Measurements from ENCODE around the gene TLCD4.
"Not testable (repeated sequence)": the region's sequence is repeated elsewhere in the genome, so short reads cannot be mapped to it uniquely, and the experiment has no call there.

Gene TLCD4

DNA sequence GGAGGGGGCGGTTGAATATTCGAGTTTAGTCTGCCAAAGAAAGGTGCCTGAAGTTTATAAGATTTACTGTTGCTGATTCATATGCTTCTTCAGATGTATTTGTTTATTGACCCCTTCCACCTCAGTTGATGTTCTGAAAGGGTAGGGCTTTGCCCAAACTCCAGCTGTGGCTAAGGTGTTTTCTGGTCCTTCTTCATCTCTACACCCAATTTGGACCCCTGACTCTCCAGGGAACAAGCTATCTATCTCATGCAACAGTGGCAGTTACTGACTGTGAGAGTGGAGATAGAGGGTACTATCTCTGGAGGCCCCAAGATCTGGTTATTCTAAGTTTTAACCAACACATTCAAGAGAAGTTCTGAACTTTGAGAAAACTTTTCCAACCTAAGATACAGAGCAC lies 31.8 kb upstream of the TLCD4 start:
- DNase-seq (ENCODE audit: low spot score in 2 of 2): no peak

DNA sequence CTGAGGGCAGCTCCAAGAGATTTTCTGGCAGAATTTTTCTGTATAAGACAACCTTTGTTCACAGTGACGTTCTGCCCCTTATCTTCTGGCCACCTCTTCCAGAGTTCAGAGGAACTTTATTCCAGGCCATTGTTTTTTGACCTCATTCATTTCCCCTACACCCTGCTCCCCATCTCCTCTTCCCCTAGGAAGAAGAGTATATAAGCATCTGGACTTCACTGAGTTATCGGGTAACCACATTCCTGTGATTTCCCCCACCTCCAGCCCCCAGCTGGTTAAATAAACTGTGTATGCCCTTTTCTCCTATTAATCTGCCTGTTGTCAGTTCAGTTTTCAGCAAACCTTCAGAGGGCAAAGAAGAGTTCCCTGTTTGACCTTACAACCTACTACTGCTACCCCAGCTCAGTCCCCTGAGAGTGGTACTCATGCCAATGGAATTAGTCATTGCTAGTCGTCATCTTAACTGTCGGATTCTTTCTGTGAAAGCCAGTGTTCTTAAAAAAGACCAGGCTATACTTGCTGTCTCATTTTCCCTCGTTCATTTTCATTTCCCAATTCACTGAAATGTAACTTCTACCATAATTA lies 30.1 kb upstream of the TLCD4 start:
- Histone ChIP-seq H3K4me1 (peaks cover 3% of the 10 kb centered on the region; the same call in 1 of the 2 replicates), H3K9me3 (no peaks in the 10 kb centered on the region), H3K36me3 (replicated peaks) (no peaks in the 10 kb centered on the region), H3K27me3 (ENCODE audit: low read depth) (no peaks in the 10 kb centered on the region), H3K4me3 (no peak overlapping the region)
- no peak for DNase-seq (ENCODE audit: low spot score in 2 of 2)
- in situ Hi-C loops (cut with MboI; ENCODE audit: low sequenced_read_pairs): no loop called here

More for the DNA sequence above, 31.8 kb upstream of the TLCD4 start:
- no peaks in the 10 kb centered on the region for H3K36me3 ChIP-seq (replicated peaks)
- no peaks in the 10 kb centered on the region for H3K9me3 ChIP-seq
- H3K4me3 ChIP-seq: no peak overlapping the region
- 0 out of 2 replicates have a peak, but pooled peaks cover 2% of the 10 kb centered on the region for H3K27me3 ChIP-seq (ENCODE audit: low read depth)
- peaks cover 3% of the 10 kb centered on the region; the same call in 1 of the 2 replicates for H3K4me1 ChIP-seq
- in situ Hi-C loops (cut with MboI; ENCODE audit: low sequenced_read_pairs): no loop called here

DNA sequence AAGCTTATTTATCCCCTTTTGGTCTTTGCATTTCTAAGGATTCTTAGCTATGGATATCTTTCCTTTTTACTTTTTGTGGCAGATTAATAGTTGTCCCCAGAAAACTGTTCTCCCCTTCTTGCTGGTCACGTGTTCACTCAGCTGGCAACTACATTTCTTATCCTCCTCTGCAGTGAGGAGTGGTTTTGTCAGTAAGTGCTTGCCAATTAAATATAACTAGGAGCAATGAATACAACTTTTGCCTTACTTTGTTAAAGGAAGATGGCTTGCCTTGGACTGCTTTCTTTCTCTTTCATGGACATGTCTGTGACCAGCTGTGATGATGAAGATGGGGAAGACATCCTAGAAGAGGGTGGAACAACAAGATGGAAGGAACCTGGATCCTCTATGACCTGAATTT lies 28.9 kb upstream of the TLCD4 start:
- H3K9me3 ChIP-seq: no peaks in the 10 kb centered on the region
- in situ Hi-C loops (cut with MboI; ENCODE audit: low sequenced_read_pairs): no loop called here
- no peaks in the 10 kb centered on the region for H3K27me3 ChIP-seq (ENCODE audit: low read depth)
- peaks cover 3% of the 10 kb centered on the region; the same call in 1 of the 2 replicates for H3K4me1 ChIP-seq
- H3K36me3 ChIP-seq (replicated peaks): no peaks in the 10 kb centered on the region
- no peak for DNase-seq (ENCODE audit: low spot score in 2 of 2)
- H3K4me3 ChIP-seq: no peak overlapping the region

DNA sequence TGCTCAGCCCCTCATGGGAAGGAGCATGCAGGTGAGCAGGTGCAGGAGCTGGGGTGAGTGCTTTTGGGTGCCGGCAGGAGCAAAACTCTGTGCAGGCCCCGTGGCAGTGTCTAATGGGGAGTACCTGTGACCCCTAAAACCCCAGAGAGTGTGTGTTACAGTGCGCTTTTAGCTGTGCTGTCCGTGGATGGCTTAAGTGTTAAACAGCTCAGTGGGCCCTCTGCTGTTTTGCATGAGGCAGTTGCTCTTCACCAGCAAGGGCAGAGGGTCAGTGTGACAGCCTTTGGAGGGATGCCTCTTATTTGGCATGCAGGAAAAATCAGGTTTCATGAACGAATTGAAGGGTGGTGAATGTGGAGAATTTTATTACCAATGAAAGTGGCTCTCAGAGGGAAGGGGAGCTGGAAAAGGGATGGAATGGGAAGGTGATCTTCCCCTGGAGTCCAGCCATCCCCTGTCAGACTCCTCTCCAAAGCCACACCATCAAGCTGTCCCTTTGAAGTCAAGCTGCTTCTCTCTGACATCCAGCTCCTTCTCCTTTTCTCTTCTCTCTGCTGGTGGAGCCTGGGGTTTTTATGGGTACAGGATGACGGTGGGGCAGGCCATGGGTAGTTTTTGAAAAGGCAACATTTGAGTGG lies 27.4 kb upstream of the TLCD4 start:
- Histone ChIP-seq H3K9me3 (no peaks in the 10 kb centered on the region), H3K4me3 (no peak overlapping the region), H3K4me1 (peaks cover 3% of the 10 kb centered on the region; the same call in 1 of the 2 replicates), H3K36me3 (replicated peaks) (no peaks in the 10 kb centered on the region), H3K27me3 (ENCODE audit: low read depth) (no peaks in the 10 kb centered on the region)
- DNase-seq (ENCODE audit: low spot score in 2 of 2): no peak
- in situ Hi-C loops (cut with MboI; ENCODE audit: low sequenced_read_pairs): no loop called here

DNA sequence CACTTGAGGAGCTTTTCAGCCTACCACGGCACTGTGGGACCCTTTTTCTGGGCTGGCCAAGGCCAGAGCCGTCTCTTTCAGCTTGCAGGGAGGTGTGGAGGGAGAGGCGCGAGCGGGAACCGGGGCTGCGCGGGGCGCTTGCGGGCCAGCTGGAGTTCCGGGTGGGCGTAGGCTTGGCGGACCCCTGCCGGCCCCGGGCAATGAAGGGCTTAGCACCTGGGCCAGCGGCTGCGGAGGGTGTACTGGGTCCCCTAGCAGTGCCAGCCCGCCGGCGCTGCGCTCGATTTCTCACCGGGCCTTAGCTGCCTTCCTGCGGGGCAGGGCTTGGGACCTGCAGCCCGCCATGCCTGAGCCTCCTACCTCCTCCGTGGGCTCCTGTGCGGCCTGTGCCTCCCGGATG lies 25.9 kb upstream of the TLCD4 start:
- in situ Hi-C loops (cut with MboI; ENCODE audit: low sequenced_read_pairs); H3K4me1 ChIP-seq; DNase-seq (ENCODE audit: low spot score in 2 of 2): not testable (repeated sequence)

DNA sequence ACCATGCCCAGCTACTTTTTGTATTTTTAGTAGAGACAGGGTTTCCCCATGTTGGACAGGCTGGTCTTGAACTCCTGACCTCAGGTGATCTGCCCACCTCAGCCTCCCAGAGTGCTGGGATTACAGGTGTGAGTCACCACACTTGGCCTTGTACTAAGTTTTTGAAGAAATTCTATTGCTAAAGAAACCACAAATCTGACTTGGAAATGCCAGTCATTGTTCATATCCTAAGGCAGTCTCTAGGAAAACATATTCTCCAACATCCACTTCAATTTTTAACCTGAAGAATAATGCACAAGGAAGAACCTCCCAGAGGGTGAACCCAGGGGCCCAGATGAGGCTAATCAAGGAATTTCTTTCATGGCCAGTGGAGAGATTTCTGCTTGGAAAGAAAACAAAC lies 24.3 kb upstream of the TLCD4 start:
- DNase-seq (ENCODE audit: low spot score in 2 of 2); H3K9me3 ChIP-seq; in situ Hi-C loops (cut with MboI; ENCODE audit: low sequenced_read_pairs): not testable (repeated sequence)

More for the DNA sequence above, 25.9 kb upstream of the TLCD4 start:
- H3K4me3 ChIP-seq; H3K9me3 ChIP-seq; H3K36me3 ChIP-seq (replicated peaks); H3K27me3 ChIP-seq (ENCODE audit: low read depth): not testable (repeated sequence)

DNA sequence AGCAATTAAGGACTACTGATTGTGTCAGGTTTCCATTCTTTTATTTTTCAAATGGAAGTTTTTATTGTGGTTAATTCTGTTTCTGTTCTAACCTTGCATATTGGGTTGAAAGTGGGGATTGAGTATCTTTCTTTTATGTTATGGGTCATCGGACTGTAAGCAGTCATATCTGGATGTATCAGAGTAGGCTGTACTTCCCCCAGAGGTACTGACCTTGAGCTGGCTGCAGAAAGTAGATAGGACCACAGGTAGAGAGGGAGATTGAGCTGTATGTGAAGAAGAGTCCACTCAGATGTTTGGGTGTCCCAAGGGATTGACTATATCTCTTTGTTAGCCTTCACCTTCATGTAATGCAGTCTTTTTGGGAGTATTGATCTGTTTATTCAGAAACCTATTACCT lies 23.9 kb upstream of the TLCD4 start:
- H3K4me1 ChIP-seq: peaks cover 6% of the 10 kb centered on the region; the same call in 1 of the 2 replicates
- no peaks in the 10 kb centered on the region for H3K27me3 ChIP-seq (ENCODE audit: low read depth)
- H3K36me3 ChIP-seq (replicated peaks): no peaks in the 10 kb centered on the region
- DNase-seq (ENCODE audit: low spot score in 2 of 2): no peak
- no peaks in the 10 kb centered on the region for H3K9me3 ChIP-seq
- in situ Hi-C loops (cut with MboI; ENCODE audit: low sequenced_read_pairs): no loop called here
- H3K4me3 ChIP-seq: no peak overlapping the region

More for the DNA sequence above, 24.3 kb upstream of the TLCD4 start:
- not testable (repeated sequence) for H3K36me3 ChIP-seq (replicated peaks); H3K27me3 ChIP-seq (ENCODE audit: low read depth); H3K4me1 ChIP-seq; H3K4me3 ChIP-seq

DNA sequence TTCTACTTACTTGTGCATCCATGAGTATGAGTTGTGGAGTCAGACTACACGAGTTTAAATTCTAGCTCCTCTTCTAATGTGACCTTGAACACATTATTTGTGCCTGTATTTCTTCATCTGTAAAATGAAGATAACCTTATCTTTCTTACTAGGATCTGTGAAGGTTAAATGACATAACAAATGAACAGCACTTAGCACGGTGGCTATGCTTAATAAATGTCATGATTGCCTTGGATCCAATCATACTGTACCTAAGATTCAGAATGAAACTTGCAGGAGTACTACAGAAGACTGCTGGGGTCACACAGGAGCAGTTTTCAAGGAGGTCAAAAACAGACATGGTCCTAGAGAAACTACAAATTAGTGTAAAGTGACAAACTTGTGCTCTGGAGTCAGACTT lies 22.2 kb upstream of the TLCD4 start:
- H3K4me3 ChIP-seq: no peak overlapping the region
- H3K4me1 ChIP-seq: peaks cover 6% of the 10 kb centered on the region; the same call in 1 of the 2 replicates
- no peaks in the 10 kb centered on the region for H3K27me3 ChIP-seq (ENCODE audit: low read depth)
- no peaks in the 10 kb centered on the region for H3K36me3 ChIP-seq (replicated peaks)
- in situ Hi-C loops (cut with MboI; ENCODE audit: low sequenced_read_pairs): no loop called here
- no peaks in the 10 kb centered on the region for H3K9me3 ChIP-seq
- DNase-seq (ENCODE audit: low spot score in 2 of 2): no peak

DNA sequence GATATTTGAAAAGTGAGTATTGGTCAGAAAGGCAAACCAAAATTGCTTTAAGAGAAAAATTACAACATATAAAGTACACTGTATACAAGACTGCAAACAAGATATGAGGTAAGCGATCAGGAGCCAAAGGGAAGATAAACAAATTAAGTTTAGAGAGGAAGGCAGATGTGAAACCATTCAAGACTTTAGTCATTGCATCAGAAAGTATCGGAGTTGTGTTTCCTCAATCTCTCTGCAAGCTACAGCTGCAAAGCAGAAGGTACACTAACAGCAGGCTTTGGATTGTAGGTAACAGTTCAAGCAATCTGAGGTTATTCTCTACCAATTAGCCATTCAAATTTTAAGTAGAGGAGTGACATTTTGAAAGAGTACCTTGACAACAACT lies 21.3 kb upstream of the TLCD4 start:
- Histone ChIP-seq H3K27me3 (ENCODE audit: low read depth) (no peaks in the 10 kb centered on the region), H3K36me3 (replicated peaks) (no peaks in the 10 kb centered on the region), H3K4me1 (peaks cover 6% of the 10 kb centered on the region; the same call in 1 of the 2 replicates), H3K9me3 (no peaks in the 10 kb centered on the region), H3K4me3 (no peak overlapping the region)
- no peak for DNase-seq (ENCODE audit: low spot score in 2 of 2)
- in situ Hi-C loops (cut with MboI; ENCODE audit: low sequenced_read_pairs): no loop called here

DNA sequence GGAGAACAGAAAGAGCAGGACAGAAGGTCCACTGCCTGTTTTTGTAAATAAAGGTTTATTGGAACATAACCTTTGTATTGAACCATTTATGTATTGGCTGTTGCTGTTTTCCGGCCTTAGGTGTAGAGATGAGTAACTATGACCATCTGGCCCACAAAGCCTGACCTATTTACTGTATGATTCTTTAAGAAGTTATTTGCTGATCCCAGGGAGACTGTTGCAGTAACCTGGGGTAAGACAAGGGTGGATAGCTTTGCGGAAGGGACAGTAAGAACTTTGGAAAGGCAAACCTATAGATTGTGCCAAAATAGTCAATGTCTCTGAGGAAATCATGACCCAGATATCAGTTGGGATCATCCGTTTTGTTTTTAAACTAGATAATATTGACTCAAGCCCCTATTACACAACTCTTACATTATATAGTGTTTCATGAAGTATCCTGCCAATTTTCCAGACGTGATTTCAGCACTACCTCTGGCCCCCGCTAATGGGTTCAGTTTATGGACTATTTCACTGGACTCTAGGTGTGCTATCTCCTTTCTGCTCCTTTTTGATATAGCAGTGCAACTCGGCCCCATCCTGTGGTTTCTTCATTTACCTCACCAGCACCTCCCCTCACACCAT lies 20.8 kb upstream of the TLCD4 start:
- Histone ChIP-seq H3K9me3 (no peaks in the 10 kb centered on the region), H3K4me1 (peaks cover 6% of the 10 kb centered on the region; the same call in 1 of the 2 replicates), H3K27me3 (ENCODE audit: low read depth) (no peaks in the 10 kb centered on the region), H3K36me3 (replicated peaks) (no peaks in the 10 kb centered on the region), H3K4me3 (no peak overlapping the region)
- DNase-seq (ENCODE audit: low spot score in 2 of 2): no peak
- in situ Hi-C loops (cut with MboI; ENCODE audit: low sequenced_read_pairs): no loop called here

DNA sequence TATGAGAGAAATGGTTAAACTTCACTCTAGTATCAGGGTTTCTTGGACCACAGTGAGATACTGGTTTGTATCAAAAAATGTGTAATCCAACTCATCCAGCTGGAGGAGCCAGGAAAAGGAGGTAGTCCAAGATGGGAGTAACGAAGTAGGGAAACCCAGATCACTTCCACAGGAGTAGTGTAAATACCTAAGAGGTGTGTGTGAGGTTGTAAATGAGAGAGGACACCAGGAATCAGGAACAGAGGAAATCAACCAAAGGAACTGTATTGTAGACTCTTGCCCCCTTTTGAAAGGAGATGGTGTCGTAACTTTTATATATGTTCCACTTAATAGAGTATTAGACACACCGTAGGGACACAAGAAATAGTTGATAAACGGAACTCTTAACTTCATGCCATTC lies 19.7 kb upstream of the TLCD4 start:
- in situ Hi-C loops (cut with MboI; ENCODE audit: low sequenced_read_pairs): no loop called here
- Histone ChIP-seq H3K4me3 (no peak overlapping the region), H3K27me3 (ENCODE audit: low read depth) (no peaks in the 10 kb centered on the region; the same call in 1 of the 2 replicates)

DNA sequence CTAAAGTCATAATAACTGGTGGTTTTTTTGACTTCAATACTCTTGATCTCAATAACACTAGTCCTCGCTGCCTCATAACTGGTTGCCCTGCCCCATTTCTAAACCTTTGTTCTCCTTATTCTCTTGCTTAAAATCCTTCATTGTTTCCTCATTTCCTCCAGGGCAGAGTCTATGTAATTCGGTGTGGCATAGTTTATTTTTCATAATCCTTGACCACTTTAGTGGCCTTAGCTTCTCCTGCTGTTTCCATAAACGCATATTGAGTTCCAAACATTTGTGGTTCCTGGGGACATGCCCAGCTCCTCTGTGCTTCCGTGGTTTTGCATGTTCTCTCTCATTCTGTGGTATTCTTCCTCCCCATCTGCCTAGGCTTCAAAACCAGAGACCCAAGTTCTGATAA lies 19.0 kb upstream of the TLCD4 start:
- H3K9me3 ChIP-seq: no peaks in the 10 kb centered on the region
- peaks cover 6% of the 10 kb centered on the region; the same call in 1 of the 2 replicates for H3K4me1 ChIP-seq
- in situ Hi-C loops (cut with MboI; ENCODE audit: low sequenced_read_pairs): no loop called here
- no peak overlapping the region for H3K4me3 ChIP-seq
- no peaks in the 10 kb centered on the region for H3K36me3 ChIP-seq (replicated peaks)
- DNase-seq (ENCODE audit: low spot score in 2 of 2): peak; percentile 17 to 51
- H3K27me3 ChIP-seq (ENCODE audit: low read depth): no peaks in the 10 kb centered on the region; the same call in 1 of the 2 replicates

More for the DNA sequence above, 19.7 kb upstream of the TLCD4 start:
- H3K9me3 ChIP-seq: no peaks in the 10 kb centered on the region
- peaks cover 6% of the 10 kb centered on the region; the same call in 1 of the 2 replicates for H3K4me1 ChIP-seq
- no peaks in the 10 kb centered on the region for H3K36me3 ChIP-seq (replicated peaks)
- DNase-seq (ENCODE audit: low spot score in 2 of 2): no peak

DNA sequence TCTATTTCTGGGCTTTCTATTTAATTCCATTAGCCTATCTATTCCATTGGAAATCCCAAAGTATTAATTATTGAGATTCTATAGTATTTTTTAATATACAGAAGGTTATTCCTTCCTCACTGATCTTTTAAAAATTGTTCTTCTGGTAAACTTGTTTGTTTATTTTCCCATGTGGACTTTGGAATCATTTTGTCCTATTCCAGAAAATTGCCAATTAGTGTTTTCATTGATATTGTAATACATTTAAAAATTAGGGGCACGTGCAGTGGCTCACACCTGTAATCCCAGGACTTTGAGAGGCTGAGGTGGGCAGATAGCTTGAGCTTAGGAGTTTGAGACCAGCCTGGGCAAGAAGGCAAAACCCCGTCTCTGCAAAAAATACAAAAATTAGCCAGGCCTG lies 8.4 kb upstream of the TLCD4 start:
- Histone ChIP-seq H3K9me3 (no peaks in the 10 kb centered on the region), H3K27me3 (ENCODE audit: low read depth) (no peaks in the 10 kb centered on the region), H3K4me3 (no peak overlapping the region), H3K36me3 (replicated peaks) (no peaks in the 10 kb centered on the region), H3K4me1 (peaks cover 5% of the 10 kb centered on the region)
- no peak for DNase-seq (ENCODE audit: low spot score in 2 of 2)
- in situ Hi-C loops (cut with MboI; ENCODE audit: low sequenced_read_pairs): no loop called here

DNA sequence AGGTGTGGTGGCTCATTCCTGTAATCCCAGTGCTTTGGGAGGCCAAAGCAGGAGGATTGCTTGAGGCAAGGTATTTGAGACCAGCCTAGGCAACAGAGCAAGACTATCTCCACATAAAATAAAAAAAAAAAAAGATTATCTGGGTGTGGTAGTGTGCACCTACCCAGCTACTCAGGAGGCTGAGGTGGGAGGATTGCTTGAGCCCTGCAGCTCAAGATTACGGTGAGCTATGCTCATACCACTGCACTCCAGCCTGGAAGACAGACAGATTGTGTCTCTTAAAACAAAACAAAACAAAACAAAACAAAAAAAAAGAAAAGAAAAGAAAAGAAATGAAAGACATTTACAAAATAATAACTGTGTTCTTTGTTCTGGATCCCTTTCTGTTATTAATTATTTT lies 6.1 kb upstream of the TLCD4 start:
- Histone ChIP-seq H3K9me3 (no peaks in the 10 kb centered on the region), H3K36me3 (replicated peaks) (no peaks in the 10 kb centered on the region), H3K4me3 (no peak overlapping the region), H3K27me3 (ENCODE audit: low read depth) (no peaks in the 10 kb centered on the region), H3K4me1 (peaks cover 5% of the 10 kb centered on the region)
- DNase-seq (ENCODE audit: low spot score in 2 of 2): no peak
- in situ Hi-C loops (cut with MboI; ENCODE audit: low sequenced_read_pairs): no loop called here

Measured in HAP-1 (cell line).